Measurements from ENCODE around the gene SPPL3. TPM values are rescaled to one million over a fixed set of nuclear protein-coding genes. Genes with fewer than 3 reads are reported as not detected.

Gene SPPL3
- total RNA-seq, 1 experiment from 2014 or later: 32.5 TPM

- ATAC-seq: no peak
- Mint-ChIP-seq H3K9me3 (no peaks in the 10 kb centered on the region), H3K36me3 (no peaks in the 10 kb centered on the region), H3K27ac (no peak overlapping the region), H3K27me3 (ENCODE audit: low read depth) (no peaks in the 10 kb centered on the region), H3K4me1 (peaks cover 34% of the 10 kb centered on the region), H3K4me3 (no peak overlapping the region)
- POLR2A ChIA-PET: no interaction called here
- TF ChIP-seq ZBTB43 (CRISPR knock-in tag; IDR thresholded peaks at IDR 0.05) (no peak), ELF4 (CRISPR knock-in tag; IDR thresholded peaks at IDR 0.05; ENCODE audit: low read depth) (no peak), FOXP1 (CRISPR knock-in tag; IDR thresholded peaks at IDR 0.05; ENCODE audit: borderline replicate concordance) (no peak), RORB (CRISPR knock-in tag; IDR thresholded peaks at IDR 0.05) (no peak), GABPB1 (CRISPR knock-in tag; IDR thresholded peaks at IDR 0.05) (no peak), HMGA2 (CRISPR knock-in tag; IDR thresholded peaks at IDR 0.05) (no peak), FOXJ3 (CRISPR knock-in tag; IDR thresholded peaks at IDR 0.05; ENCODE audit: borderline replicate concordance) (no peak), ZNF532 (CRISPR knock-in tag; IDR thresholded peaks at IDR 0.05; ENCODE audit: borderline replicate concordance) (no peak), FOXK1 (CRISPR knock-in tag; IDR thresholded peaks at IDR 0.05) (no peak)
- TF ChIP-seq, protein P1, sequence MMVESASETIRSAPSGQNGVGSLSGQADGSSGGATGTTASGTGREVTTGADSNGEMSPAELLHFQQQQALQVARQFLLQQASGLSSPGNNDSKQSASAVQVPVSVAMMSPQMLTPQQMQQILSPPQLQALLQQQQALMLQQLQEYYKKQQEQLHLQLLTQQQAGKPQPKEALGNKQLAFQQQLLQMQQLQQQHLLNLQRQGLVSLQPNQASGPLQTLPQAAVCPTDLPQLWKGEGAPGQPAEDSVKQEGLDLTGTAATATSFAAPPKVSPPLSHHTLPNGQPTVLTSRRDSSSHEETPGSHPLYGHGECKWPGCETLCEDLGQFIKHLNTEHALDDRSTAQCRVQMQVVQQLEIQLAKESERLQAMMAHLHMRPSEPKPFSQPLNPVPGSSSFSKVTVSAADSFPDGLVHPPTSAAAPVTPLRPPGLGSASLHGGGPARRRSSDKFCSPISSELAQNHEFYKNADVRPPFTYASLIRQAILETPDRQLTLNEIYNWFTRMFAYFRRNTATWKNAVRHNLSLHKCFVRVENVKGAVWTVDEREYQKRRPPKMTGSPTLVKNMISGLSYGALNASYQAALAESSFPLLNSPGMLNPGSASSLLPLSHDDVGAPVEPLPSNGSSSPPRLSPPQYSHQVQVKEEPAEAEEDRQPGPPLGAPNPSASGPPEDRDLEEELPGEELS (CRISPR knock-in tag; IDR thresholded peaks at IDR 0.05): no peak
- DNase-seq (ENCODE audit: low spot score): no peak
- CTCF ChIA-PET: interaction anchor here (1.6 kb wide), 1 partner anchor 18 kb away, joined by 5 read pairs; no protein-coding TSS in a partner anchor
Measured at GRCh38 chr12:120826335-120826734, 77.8 kb downstream of the SPPL3 start.

- Mint-ChIP-seq H3K27ac (no peak overlapping the region), H3K4me1 (peaks cover 29% of the 10 kb centered on the region), H3K36me3 (no peaks in the 10 kb centered on the region), H3K4me3 (no peak overlapping the region), H3K27me3 (ENCODE audit: low read depth) (no peaks in the 10 kb centered on the region), H3K9me3 (no peaks in the 10 kb centered on the region)
- ChIA-PET CTCF (interaction anchor here (1.6 to 1.8 kb wide), 2 partner anchors 19 to 176 kb away, joined by 4 to 5 read pairs; no protein-coding TSS in a partner anchor), POLR2A (no interaction called here)
- DNase-seq (ENCODE audit: low spot score): no peak
- ATAC-seq: no peak
- TF ChIP-seq, protein P2, sequence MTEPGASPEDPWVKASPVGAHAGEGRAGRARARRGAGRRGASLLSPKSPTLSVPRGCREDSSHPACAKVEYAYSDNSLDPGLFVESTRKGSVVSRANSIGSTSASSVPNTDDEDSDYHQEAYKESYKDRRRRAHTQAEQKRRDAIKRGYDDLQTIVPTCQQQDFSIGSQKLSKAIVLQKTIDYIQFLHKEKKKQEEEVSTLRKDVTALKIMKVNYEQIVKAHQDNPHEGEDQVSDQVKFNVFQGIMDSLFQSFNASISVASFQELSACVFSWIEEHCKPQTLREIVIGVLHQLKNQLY (CRISPR knock-in tag; IDR thresholded peaks at IDR 0.05): no peak
- TF ChIP-seq ARID4B (CRISPR knock-in tag; IDR thresholded peaks at IDR 0.05; ENCODE audit: borderline replicate concordance): no peak
- TF ChIP-seq, protein P1 (CRISPR knock-in tag; IDR thresholded peaks at IDR 0.05): no peak
- TF ChIP-seq NR3C1 (CRISPR knock-in tag; conservative IDR thresholded peaks at IDR 0.05; ENCODE audit: low read depth): no peak
- TF ChIP-seq ZNF232 (CRISPR knock-in tag; IDR thresholded peaks at IDR 0.05): no peak
- no peak for TF ChIP-seq ZNF263 (CRISPR knock-in tag; IDR thresholded peaks at IDR 0.05; ENCODE audit: low read depth)
- no peak for TF ChIP-seq ATF1 (CRISPR knock-in tag; IDR thresholded peaks at IDR 0.05)
- no peak for TF ChIP-seq E2F5 (CRISPR knock-in tag; IDR thresholded peaks at IDR 0.05)
Measured at GRCh38 chr12:120825337-120825736, 78.8 kb downstream of the SPPL3 start.
